ENCODE results near the gene VSX1. TPM values are rescaled to one million over a fixed set of nuclear protein-coding genes. Genes with fewer than 3 reads are reported as not detected.

The VSX1 gene
- total RNA-seq (2022; extraction: Qiagen RNA extraction; ENCODE audit: low read depth): 0.89 to 1.2 TPM (median 1.0 TPM) in 5 replicates

GRCh38 chr20:25081730-25082497 lies at the start of gene VSX1:
TSS of gene VSX1 (minus strand) at chr20:25082141. CDS start at chr20:25082096, 45 bp downstream.

DNA sequence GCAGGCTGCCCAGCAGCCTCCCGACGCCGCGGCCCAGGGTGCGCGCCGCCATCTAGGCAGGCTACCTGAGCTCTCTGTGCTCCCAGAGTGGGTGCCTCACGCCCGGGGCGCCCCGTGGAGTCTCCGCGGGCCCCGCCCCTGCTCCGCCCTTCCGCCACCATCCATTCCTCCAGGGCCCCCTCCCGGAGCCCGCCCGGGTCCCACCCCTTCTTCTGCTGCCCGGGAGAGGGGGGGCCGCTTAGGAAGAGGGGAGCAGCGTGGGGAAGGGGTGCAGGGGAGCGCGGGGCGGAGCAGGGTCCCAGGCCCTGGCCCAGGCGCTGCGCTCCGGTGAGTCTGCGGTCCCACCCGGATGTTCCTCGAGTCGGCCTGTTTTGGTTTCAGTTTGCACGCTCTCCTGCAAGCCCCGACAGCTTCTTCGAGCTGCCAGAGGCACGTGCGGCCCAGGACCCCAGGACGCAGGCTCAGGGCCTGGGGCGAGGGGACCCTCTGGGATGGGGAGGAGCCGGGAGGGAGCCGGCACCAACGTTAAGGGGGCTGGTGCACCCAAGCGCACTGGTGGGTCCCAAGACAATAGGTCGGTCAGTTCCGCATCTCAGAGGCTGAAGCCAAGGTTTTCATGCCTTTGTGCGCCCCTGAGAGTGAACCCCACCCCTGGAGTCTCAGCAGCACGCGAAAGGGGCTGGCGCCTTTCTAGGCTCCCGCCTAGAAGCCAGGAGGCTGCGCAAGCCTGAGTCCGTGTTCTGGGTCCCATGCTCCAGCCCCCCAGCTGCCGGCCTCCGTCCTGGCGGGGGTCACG lies 23.7 kb downstream of the VSX1 start, which contains the start of gene ACSS1:
TSS of gene ACSS1 (minus strand) at position 89 of the 796 bp plus-strand sequence. CDS start at position 52, 37 bp downstream.

Other genes starting within 250 kb of the VSX1 start
- not detected in 5 replicates for gene CST7, start 132.9 kb downstream of the VSX1 start, total RNA-seq (2022; extraction: Qiagen RNA extraction; ENCODE audit: low read depth)
- gene APMAP, start 89.4 kb downstream of the VSX1 start, total RNA-seq (2022; extraction: Qiagen RNA extraction; ENCODE audit: low read depth): 145 to 179 TPM (median 170 TPM) in 5 replicates
- gene ACSS1, start 24.0 kb downstream of the VSX1 start, total RNA-seq (2022; extraction: Qiagen RNA extraction; ENCODE audit: low read depth): 8.2 to 16.0 TPM (median 15.3 TPM) in 5 replicates
- gene ENTPD6, start 113.6 kb upstream of the VSX1 start, total RNA-seq (2022; extraction: Qiagen RNA extraction; ENCODE audit: low read depth): 95.6 to 175 TPM (median 153 TPM) in 5 replicates
- 188 to 286 TPM (median 265 TPM) in 5 replicates for gene PYGB, start 165.9 kb upstream of the VSX1 start, total RNA-seq (2022; extraction: Qiagen RNA extraction; ENCODE audit: low read depth)